ENCODE results near the gene GAS7.
"Not testable (repeated sequence)": the region's sequence is repeated elsewhere in the genome, so short reads cannot be mapped to it uniquely, and the experiment has no call there.

GAS7 gene

GRCh38 chr17:10059684-10060211 lies 138.7 kb downstream of the GAS7 start:
- TF ChIP-seq FOXM1 (IDR thresholded peaks at IDR 0.05; ENCODE audit: borderline replicate concordance) (no peak), ARNT (IDR thresholded peaks at IDR 0.05) (no peak), CTBP1 (IDR thresholded peaks at IDR 0.05; ENCODE audit: borderline replicate concordance) (no peak), ZNF384 (IDR thresholded peaks at IDR 0.05) (no peak), LEF1 (IDR thresholded peaks at IDR 0.05; ENCODE audit: borderline replicate concordance) (no peak), FOXA1 (IDR thresholded peaks at IDR 0.05) (no peak), BHLHE40 (IDR thresholded peaks at IDR 0.05; ENCODE audit: borderline replicate concordance) (no peak), ELF4 (IDR thresholded peaks at IDR 0.05) (no peak), TARDBP (IDR thresholded peaks at IDR 0.05) (no peak), FOXK2 (IDR thresholded peaks at IDR 0.05) (no peak), NFRKB (IDR thresholded peaks at IDR 0.05) (no peak), SP1 (IDR thresholded peaks at IDR 0.05) (no peak), HDGF (IDR thresholded peaks at IDR 0.05; ENCODE audit: borderline replicate concordance) (no peak), L3MBTL2 (conservative IDR thresholded peaks at IDR 0.05) (no peak), SUZ12 (IDR thresholded peaks at IDR 0.05) (no peak)
- TF ChIP-seq, protein P1, sequence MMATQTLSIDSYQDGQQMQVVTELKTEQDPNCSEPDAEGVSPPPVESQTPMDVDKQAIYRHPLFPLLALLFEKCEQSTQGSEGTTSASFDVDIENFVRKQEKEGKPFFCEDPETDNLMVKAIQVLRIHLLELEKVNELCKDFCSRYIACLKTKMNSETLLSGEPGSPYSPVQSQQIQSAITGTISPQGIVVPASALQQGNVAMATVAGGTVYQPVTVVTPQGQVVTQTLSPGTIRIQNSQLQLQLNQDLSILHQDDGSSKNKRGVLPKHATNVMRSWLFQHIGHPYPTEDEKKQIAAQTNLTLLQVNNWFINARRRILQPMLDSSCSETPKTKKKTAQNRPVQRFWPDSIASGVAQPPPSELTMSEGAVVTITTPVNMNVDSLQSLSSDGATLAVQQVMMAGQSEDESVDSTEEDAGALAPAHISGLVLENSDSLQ (IDR thresholded peaks at IDR 0.05), result no peak
- ChIA-PET POLR2A (no interaction called here), CTCF (no interaction called here)
- no peak for DNase-seq (ENCODE audit: extremely low spot score)

- no peak for DNase-seq (ENCODE audit: extremely low spot score)
- no peak for TF ChIP-seq SUZ12 (IDR thresholded peaks at IDR 0.05)
- ChIA-PET POLR2A (no interaction called here), CTCF (no interaction called here)
These were observed 139.3 kb downstream of the GAS7 start for GRCh38 chr17:10058921-10059683.

GRCh38 chr17:10057466-10057865 lies 140.9 kb downstream of the GAS7 start:
- CTCF ChIA-PET; DNase-seq (ENCODE audit: extremely low spot score); POLR2A ChIA-PET: not testable (repeated sequence)

- TF ChIP-seq FOXA1 (IDR thresholded peaks at IDR 0.05) (no peak), ZNF384 (IDR thresholded peaks at IDR 0.05) (no peak), ARNT (IDR thresholded peaks at IDR 0.05) (no peak), ELF4 (IDR thresholded peaks at IDR 0.05) (no peak), CTBP1 (IDR thresholded peaks at IDR 0.05; ENCODE audit: borderline replicate concordance) (no peak), HDGF (IDR thresholded peaks at IDR 0.05; ENCODE audit: borderline replicate concordance) (no peak), BHLHE40 (IDR thresholded peaks at IDR 0.05; ENCODE audit: borderline replicate concordance) (no peak), SUZ12 (IDR thresholded peaks at IDR 0.05) (no peak), LEF1 (IDR thresholded peaks at IDR 0.05; ENCODE audit: borderline replicate concordance) (no peak), SP1 (IDR thresholded peaks at IDR 0.05) (no peak)
- no peak for DNase-seq (ENCODE audit: extremely low spot score)
- POLR2A ChIA-PET, result no interaction called here
- CTCF ChIA-PET, result no interaction called here
These were observed 143.0 kb downstream of the GAS7 start for GRCh38 chr17:10055262-10055975.

DNA sequence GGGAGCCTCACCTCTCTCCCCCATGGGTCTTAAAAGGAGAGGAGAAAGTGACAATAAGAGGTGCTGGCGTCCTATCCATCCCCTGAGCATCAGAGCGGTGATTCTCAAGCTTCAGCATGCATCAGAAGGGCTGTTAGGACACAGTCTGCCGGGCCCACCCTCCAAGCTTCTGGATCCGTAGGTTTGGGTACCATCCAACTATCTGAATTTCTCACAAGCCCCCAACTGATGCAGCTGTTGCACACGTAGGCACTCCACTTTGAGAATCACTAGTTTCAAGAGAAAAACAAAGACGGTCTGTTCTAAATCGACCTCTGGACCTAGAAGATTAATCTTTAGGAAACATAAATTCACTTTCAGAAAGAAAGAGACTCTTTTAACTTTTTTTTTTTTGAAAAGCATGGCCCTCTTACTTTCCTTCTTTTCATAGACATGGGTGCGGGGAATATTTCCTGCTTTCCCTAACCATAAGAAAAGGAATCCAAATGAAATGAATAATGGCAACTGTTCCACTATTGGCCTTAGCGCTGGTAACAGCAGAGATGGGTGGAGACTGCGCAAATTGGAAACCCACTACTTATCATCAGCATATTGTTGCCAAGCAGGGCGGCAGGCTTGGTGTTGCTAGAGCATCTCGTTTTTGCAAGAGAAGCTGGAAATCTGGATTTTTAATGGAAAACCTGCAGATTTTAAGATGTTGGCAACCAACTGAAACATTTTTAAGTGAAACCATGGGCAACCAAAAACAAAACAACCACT lies 144.4 kb downstream of the GAS7 start:
- no peak for DNase-seq (ENCODE audit: extremely low spot score)
- TF ChIP-seq L3MBTL2 (conservative IDR thresholded peaks at IDR 0.05) (no peak), HDGF (IDR thresholded peaks at IDR 0.05; ENCODE audit: borderline replicate concordance) (no peak), BHLHE40 (IDR thresholded peaks at IDR 0.05; ENCODE audit: borderline replicate concordance) (no peak), NFRKB (IDR thresholded peaks at IDR 0.05) (no peak), FOXA1 (IDR thresholded peaks at IDR 0.05) (no peak), TARDBP (IDR thresholded peaks at IDR 0.05) (no peak), SP1 (IDR thresholded peaks at IDR 0.05) (no peak)
- ChIA-PET POLR2A (no interaction called here), CTCF (no interaction called here)

DNA sequence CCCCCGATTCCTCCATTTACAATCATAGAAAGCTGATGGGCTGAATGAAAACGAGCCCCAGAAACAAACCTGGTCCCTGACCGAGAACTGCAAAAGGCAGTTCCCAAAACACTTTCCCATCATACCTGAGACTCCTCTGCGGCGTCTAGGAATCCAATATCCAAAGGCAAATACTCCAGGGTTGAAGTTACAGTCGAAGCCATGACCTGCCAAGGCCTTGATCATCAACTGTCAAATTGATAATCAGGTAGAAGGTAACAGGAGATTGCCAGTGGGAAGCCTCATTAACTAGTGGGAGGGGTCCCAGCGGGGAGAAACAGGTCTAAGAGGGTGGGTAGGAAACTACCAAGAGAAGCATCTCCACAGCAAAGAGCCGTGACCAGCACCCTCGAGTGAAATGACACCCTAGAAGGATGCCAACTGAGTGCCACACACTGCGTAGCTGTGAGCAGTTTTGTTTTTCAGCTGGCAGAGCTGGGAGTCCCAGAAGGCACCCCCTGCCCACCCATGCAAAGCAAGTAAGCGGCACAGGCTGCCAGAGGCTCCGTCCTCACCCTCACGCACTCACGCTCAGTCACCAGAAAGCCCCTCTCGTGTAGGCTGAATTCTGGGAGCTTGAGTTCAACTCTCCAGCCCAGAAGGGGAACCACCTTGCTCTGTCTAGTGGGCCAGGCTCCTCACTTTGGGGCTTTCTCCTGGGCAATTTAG lies 146.1 kb downstream of the GAS7 start:
- no peak for DNase-seq (ENCODE audit: extremely low spot score)
- TF ChIP-seq LEF1 (IDR thresholded peaks at IDR 0.05; ENCODE audit: borderline replicate concordance) (no peak), HDGF (IDR thresholded peaks at IDR 0.05; ENCODE audit: borderline replicate concordance) (no peak), BHLHE40 (IDR thresholded peaks at IDR 0.05; ENCODE audit: borderline replicate concordance) (no peak), ARNT (IDR thresholded peaks at IDR 0.05) (no peak), ZNF384 (IDR thresholded peaks at IDR 0.05) (no peak), SP1 (IDR thresholded peaks at IDR 0.05) (no peak), FOXM1 (IDR thresholded peaks at IDR 0.05; ENCODE audit: borderline replicate concordance) (no peak), FOXK2 (IDR thresholded peaks at IDR 0.05) (no peak)
- ChIA-PET POLR2A (interaction anchor here (1.4 kb wide), 1 partner anchor 18 kb away, joined by 3 read pairs; no protein-coding TSS in a partner anchor), CTCF (no interaction called here)

DNA sequence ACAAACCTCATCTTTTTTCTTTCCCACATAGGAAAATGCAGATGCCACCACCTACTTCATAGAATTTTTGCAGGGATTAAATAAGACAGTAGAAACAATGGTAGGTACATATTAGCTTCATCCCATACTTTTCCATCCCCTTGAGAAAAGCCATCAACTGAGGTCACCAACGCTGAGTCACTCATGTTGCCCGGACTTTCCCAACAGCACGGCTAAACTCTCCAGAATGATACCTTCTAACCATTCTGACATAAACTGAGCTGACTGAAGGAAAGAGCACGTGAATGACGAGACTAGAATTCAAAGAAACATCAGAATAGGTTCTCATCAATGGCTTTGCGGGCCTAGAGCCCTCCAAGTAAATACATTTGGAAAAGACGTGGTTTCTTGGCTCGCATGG lies 147.3 kb downstream of the GAS7 start:
- TF ChIP-seq LEF1 (IDR thresholded peaks at IDR 0.05; ENCODE audit: borderline replicate concordance) (no peak), FOXK2 (IDR thresholded peaks at IDR 0.05) (no peak), TARDBP (IDR thresholded peaks at IDR 0.05) (no peak), FOXM1 (IDR thresholded peaks at IDR 0.05; ENCODE audit: borderline replicate concordance) (no peak), ZNF384 (IDR thresholded peaks at IDR 0.05) (no peak), SUZ12 (IDR thresholded peaks at IDR 0.05) (no peak), ELF4 (IDR thresholded peaks at IDR 0.05) (no peak), ARNT (IDR thresholded peaks at IDR 0.05) (no peak), NFRKB (IDR thresholded peaks at IDR 0.05) (no peak), SP1 (IDR thresholded peaks at IDR 0.05) (no peak)
- TF ChIP-seq, protein P1 (IDR thresholded peaks at IDR 0.05), result no peak
- no peak for DNase-seq (ENCODE audit: extremely low spot score)
- ChIA-PET POLR2A (interaction anchor here (1.4 kb wide), 1 partner anchor 17 kb away, joined by 3 read pairs; no protein-coding TSS in a partner anchor), CTCF (interaction anchor here (0.6 kb wide), 1 partner anchor 68 kb away, joined by 4 read pairs; no protein-coding TSS in a partner anchor)
